ENCODE measurements around the gene DNAJC27. TPM values are rescaled to one million over a fixed set of nuclear protein-coding genes. Genes with fewer than 3 reads are reported as not detected.

DNAJC27 gene
- total RNA-seq, 3 donors from 2014 or later (not counting 1 experiment from before 2014, with no cell fraction given) = 14.1 to 19.7 (median 16.6) TPM

DNA sequence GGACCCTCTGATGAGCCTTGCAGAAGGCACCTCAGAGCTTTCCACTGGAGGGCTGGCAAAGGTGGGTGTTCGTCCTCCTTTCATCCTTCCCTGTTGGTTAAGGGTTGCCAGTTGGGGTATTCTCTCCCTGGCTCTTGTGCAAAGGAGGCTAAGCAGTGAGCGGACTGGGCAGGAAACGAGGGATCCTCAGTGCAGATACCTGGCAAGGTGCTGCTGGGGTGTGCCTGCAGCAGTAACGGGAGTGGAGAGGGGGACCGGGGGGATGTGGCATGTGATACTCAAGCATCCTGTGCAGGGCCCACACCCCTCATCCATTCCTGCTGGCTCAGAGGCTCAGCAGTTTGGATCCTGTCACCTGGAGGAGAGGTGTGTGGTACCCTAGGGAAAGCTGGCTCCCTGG lies 47.5 kb downstream of the DNAJC27 start:
- Histone ChIP-seq H3K36me3 (ENCODE audit: control insufficient read depth, insufficient read depth, low read length) (no peaks in the 10 kb centered on the region), H3K4me1 (ENCODE audit: control insufficient read depth, insufficient read depth, low read length) (peaks cover 24% of the 10 kb centered on the region), H3K27ac (ENCODE audit: low read length) (no peak overlapping the region), H3K4me3 (ENCODE audit: low read length) (no peak overlapping the region), H3K9me3 (ENCODE audit: control insufficient read depth, insufficient read depth, low read length) (no peaks in the 10 kb centered on the region), H3K27me3 (ENCODE audit: control insufficient read depth, insufficient read depth, low read length) (no peaks in the 10 kb centered on the region)
- H3K4me1 Mint-ChIP-seq = peaks cover 11 to 17% of the 10 kb centered on the region in 2 donors
- H3K27ac Mint-ChIP-seq = no peak overlapping the region
- TF ChIP-seq, protein P1, sequence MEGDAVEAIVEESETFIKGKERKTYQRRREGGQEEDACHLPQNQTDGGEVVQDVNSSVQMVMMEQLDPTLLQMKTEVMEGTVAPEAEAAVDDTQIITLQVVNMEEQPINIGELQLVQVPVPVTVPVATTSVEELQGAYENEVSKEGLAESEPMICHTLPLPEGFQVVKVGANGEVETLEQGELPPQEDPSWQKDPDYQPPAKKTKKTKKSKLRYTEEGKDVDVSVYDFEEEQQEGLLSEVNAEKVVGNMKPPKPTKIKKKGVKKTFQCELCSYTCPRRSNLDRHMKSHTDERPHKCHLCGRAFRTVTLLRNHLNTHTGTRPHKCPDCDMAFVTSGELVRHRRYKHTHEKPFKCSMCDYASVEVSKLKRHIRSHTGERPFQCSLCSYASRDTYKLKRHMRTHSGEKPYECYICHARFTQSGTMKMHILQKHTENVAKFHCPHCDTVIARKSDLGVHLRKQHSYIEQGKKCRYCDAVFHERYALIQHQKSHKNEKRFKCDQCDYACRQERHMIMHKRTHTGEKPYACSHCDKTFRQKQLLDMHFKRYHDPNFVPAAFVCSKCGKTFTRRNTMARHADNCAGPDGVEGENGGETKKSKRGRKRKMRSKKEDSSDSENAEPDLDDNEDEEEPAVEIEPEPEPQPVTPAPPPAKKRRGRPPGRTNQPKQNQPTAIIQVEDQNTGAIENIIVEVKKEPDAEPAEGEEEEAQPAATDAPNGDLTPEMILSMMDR (IDR thresholded peaks at IDR 0.05) = no peak
- DNase-seq = no peak
- no peak overlapping the region for H3K4me3 Mint-ChIP-seq
- H3K27me3 Mint-ChIP-seq (ENCODE audit: low read depth in 2 of 2) = peaks cover 10 to 13% of the 10 kb centered on the region in 2 donors
- no peaks in the 10 kb centered on the region for H3K9me3 Mint-ChIP-seq
- no peaks in the 10 kb centered on the region for H3K36me3 Mint-ChIP-seq
- 97% methylated on average over 5 of the region's 5 CpGs for WGBS (ENCODE audit: insufficient coverage)
- ATAC-seq = no peak
- intact Hi-C loops (cut with micrococcal nuclease) = no loop called here

DNA sequence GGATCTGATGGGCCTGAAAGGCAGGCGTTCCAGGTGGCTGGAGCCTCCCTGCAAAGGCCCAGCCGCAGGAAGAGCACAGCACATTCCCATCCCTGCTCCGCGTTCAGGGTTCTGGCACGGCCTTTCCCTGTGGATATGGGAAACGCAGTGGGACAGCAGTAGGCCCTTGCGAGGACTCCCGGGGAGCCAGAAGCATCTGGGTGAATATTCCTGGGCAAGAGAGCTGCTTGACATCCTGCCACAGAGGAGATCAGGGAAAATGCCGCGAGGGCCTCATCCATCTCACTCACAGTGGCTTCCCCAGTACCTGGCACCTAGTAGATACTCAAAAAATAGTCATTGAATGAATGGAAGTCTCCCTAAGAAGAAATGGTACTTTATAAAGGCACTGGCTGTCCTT lies 48.6 kb downstream of the DNAJC27 start:
- H3K36me3 ChIP-seq (ENCODE audit: control insufficient read depth, insufficient read depth, low read length) = no peaks in the 10 kb centered on the region
- 96% methylated on average over 10 of the region's 10 CpGs for WGBS (ENCODE audit: insufficient coverage)
- TF ChIP-seq, protein P1 (IDR thresholded peaks at IDR 0.05) = no peak
- no peaks in the 10 kb centered on the region for H3K27me3 ChIP-seq (ENCODE audit: control insufficient read depth, insufficient read depth, low read length)
- no peaks in the 10 kb centered on the region for H3K9me3 Mint-ChIP-seq
- H3K9me3 ChIP-seq (ENCODE audit: control insufficient read depth, insufficient read depth, low read length) = no peaks in the 10 kb centered on the region
- H3K27ac Mint-ChIP-seq = no peak overlapping the region
- DNase-seq (no peak), ATAC-seq (no peak)
- peaks cover 10 to 13% of the 10 kb centered on the region in 2 donors for H3K27me3 Mint-ChIP-seq (ENCODE audit: low read depth in 2 of 2)
- H3K4me3 Mint-ChIP-seq = no peak overlapping the region
- peaks cover 22 to 23% of the 10 kb centered on the region in 2 donors for H3K4me1 Mint-ChIP-seq
- H3K27ac ChIP-seq (ENCODE audit: low read length) = no peak overlapping the region
- peaks cover 35% of the 10 kb centered on the region for H3K4me1 ChIP-seq (ENCODE audit: control insufficient read depth, insufficient read depth, low read length)
- H3K36me3 Mint-ChIP-seq = no peaks in the 10 kb centered on the region
- intact Hi-C loops (cut with micrococcal nuclease) = no loop called here
- H3K4me3 ChIP-seq (ENCODE audit: low read length) = no peak overlapping the region

DNA sequence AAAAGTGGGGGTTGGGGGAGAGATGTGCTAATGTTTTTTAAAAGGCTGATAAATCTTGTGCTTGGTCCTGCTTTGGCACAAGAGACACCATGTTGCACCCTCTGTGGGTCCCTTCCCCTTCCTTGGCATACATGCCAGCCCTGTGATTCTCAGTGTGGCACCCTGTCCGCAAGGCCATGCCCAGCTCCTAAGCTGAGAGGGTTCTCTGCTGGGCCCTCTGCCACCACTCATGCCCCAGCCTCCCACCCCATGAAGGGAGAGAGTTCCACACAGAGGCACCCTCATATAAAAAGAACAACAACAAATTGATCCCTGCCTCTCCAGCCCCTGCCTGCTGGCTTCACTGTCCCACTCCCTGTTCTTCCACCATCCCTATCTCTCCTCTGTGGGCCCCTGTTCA lies 49.2 kb downstream of the DNAJC27 start:
- DNase-seq = no peak
- Mint-ChIP-seq H3K9me3 (no peaks in the 10 kb centered on the region), H3K27ac (no peak overlapping the region), H3K27me3 (ENCODE audit: low read depth in 2 of 2) (peaks cover 10 to 13% of the 10 kb centered on the region in 2 donors), H3K36me3 (no peaks in the 10 kb centered on the region), H3K4me1 (peaks cover 27 to 28% of the 10 kb centered on the region in 2 donors), H3K4me3 (no peak overlapping the region)
- no peak for ATAC-seq
- no peak overlapping the region for H3K4me3 ChIP-seq (ENCODE audit: low read length)
- H3K36me3 ChIP-seq (ENCODE audit: control insufficient read depth, insufficient read depth, low read length) = no peaks in the 10 kb centered on the region
- no peak overlapping the region for H3K27ac ChIP-seq (ENCODE audit: low read length)
- intact Hi-C loops (cut with micrococcal nuclease) = no loop called here
- TF ChIP-seq, protein P1 (IDR thresholded peaks at IDR 0.05) = no peak
- H3K9me3 ChIP-seq (ENCODE audit: control insufficient read depth, insufficient read depth, low read length) = no peaks in the 10 kb centered on the region
- peaks cover 41% of the 10 kb centered on the region for H3K4me1 ChIP-seq (ENCODE audit: control insufficient read depth, insufficient read depth, low read length)
- no peaks in the 10 kb centered on the region for H3K27me3 ChIP-seq (ENCODE audit: control insufficient read depth, insufficient read depth, low read length)
- WGBS (ENCODE audit: insufficient coverage) = 100% methylated on average over 1 of the region's 1 CpG

DNA sequence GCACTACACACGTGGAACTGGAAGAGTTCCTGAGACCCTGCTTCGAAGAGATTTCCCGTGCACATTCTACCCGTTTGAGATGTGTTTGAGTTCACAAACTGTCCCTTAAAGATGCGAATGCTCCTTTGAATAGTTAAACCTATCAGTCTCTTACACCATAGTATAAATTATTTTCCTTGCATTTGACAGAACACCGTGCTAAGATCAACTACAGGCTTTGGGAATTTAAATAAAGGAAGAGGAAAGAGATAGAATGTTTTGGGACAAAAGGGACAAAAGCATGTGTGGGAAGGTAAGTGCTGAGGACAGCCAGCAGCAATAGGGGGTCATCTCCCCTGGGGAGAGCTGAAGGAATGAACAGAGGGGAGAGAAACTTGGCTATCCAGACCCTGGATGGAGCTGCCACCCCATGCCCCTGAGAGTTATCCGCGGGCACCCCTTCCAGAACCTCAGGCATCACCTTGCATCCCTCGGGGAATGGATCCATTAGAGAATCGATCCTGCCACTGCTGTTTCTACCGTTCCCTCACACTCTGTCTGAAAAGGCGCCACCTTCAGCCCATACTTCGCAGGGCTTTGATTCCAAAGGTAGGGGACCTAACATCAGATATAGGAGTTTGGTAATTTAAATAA lies 50.8 kb downstream of the DNAJC27 start:
- H3K4me1 ChIP-seq (ENCODE audit: control insufficient read depth, insufficient read depth, low read length) = peaks cover 36% of the 10 kb centered on the region
- no peaks in the 10 kb centered on the region for H3K9me3 Mint-ChIP-seq

More for the DNA sequence above, 50.8 kb downstream of the DNAJC27 start:
- Histone ChIP-seq H3K4me3 (ENCODE audit: low read length) (peak overlapping the region; percentile 34), H3K9me3 (ENCODE audit: control insufficient read depth, insufficient read depth, low read length) (no peaks in the 10 kb centered on the region), H3K36me3 (ENCODE audit: control insufficient read depth, insufficient read depth, low read length) (no peaks in the 10 kb centered on the region), H3K27ac (ENCODE audit: low read length) (no peak overlapping the region), H3K27me3 (ENCODE audit: control insufficient read depth, insufficient read depth, low read length) (no peaks in the 10 kb centered on the region)
- 38% methylated on average over 13 of the region's 13 CpGs for WGBS (ENCODE audit: insufficient coverage)
- TF ChIP-seq, protein P1 (IDR thresholded peaks at IDR 0.05) = no peak
- DNase-seq (peak in 1 of 2 donors; percentile 46), ATAC-seq (no peak)
- intact Hi-C loops (cut with micrococcal nuclease) = no loop called here
- H3K27ac Mint-ChIP-seq = peak overlapping the region in 1 of 2 donors; percentile 58
- H3K4me3 Mint-ChIP-seq = peak overlapping the region; percentile 85
- H3K27me3 Mint-ChIP-seq (ENCODE audit: low read depth in 2 of 2) = peaks cover 6 to 8% of the 10 kb centered on the region in 2 donors
- no peaks in the 10 kb centered on the region for H3K36me3 Mint-ChIP-seq
- peaks cover 25 to 36% of the 10 kb centered on the region in 2 donors for H3K4me1 Mint-ChIP-seq

All from natural killer cell (primary cell).